Cardiac ventricle fibroblast (primary cell): ENCODE measurements around the gene DSP. TPM values are rescaled to one million over a fixed set of nuclear protein-coding genes. Genes with fewer than 3 reads are reported as not detected.

Source experiments
- total RNA-seq: library from RNA; depleted of rRNA; stranded (reverse); fragments of >200 nt; gene quantifications from 2 replicates; pipeline ENCODE4 v1.2.3, GENCODE V29; 2015

DSP gene
- 0.29 and 0.31 TPM in 2 replicates for total RNA-seq

GRCh38 chr6:7541175-7542064 lies at the start of gene DSP:
DSP (plus strand) TSS chr6:7541671; CDS start chr6:7541916, 245 bp downstream.

GRCh38 chr6:7589949-7590917 lies 48.8 kb downstream of the DSP start, which contains the start of gene SNRNP48:
SNRNP48 (plus strand) TSS chr6:7590198; CDS start chr6:7590258, 60 bp downstream.

Other genes starting within 250 kb of the DSP start
- gene SSR1, start 228.5 kb upstream of the DSP start, total RNA-seq: 118 and 150 TPM in 2 replicates
- gene CAGE1, start 151.9 kb upstream of the DSP start, total RNA-seq: not detected in 2 replicates
- 12.1 and 12.9 TPM in 2 replicates for gene RIOK1, start 151.9 kb upstream of the DSP start, total RNA-seq
- 5.4 and 6.6 TPM in 2 replicates for gene SNRNP48, start 48.5 kb downstream of the DSP start, total RNA-seq
- 4.9 and 8.8 TPM in 2 replicates for gene BMP6, start 184.4 kb downstream of the DSP start, total RNA-seq